TTC549 (cell line): Measurements from ENCODE around the gene TTC21A.

Experiments
- FAIRE-seq: peaks from 2 replicates; lab custom pipeline; 2012; peaks lifted over from hg19 to GRCh38; lab: Jason Lieb, UNC

TTC21A gene

GRCh38 chr3:39181408-39182335 lies 74.2 kb downstream of the TTC21A start:
- FAIRE-seq, result no peak

GRCh38 chr3:39183211-39184080 lies 76.0 kb downstream of the TTC21A start:
- no peak for FAIRE-seq

DNA sequence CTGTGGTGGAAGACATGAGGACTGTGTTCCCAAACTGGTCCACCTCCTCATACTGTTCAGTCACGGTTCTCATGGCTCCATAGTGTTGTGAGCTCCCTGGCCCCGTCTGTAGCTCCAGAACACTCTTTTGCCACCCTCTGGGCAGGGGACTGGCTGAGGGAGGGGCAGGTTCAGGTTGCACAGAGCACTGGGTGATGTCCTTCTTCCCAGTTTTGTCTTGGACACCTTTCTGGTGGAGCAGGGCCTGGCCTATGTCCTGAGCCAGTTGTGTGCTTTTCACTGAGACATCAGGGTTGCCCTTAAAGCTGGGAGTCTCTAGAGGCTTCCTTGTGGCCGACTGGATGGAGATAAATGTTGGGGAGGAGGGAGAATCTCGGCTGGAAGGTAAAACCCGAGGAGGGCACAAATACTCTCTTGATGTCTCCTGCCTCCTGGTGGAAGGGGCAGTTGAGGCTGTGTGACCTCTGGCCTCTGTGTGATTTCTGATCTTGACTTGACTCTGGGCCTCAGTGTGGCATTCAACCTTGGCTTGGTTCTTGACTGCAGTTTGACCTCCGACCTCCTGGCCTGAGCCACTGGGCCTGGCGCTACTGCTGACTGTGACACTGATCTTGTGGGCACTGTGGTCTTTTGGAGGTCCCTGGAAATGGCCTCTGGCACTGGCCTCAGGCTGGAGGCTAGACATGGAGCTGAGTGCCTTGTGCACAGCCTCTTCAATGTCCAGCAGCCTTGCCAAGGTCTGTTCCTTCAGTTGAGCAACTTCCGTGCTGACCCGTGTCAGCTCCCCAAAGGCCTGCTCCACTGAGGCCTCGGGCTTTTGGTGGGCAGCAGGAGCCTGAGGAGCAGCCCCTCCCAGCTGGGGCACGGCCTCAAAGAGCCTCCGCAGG lies 76.8 kb downstream of the TTC21A start:
- no peak for FAIRE-seq

DNA sequence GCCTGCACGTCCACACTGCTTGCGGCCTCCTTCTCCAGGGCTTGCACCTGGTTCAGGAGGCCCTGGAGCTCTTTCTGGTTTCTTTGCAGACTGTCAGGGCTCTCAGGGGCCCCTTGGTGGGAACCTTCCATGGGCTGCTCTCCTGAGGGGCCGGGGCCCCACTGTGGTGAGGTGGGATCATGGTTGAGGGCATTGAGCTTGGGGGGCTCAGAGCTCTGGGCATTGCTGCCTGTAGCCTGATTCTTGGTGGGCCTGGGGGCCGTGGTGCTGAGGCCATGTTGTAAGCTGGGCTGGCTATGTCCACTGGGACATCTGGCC lies 77.4 kb downstream of the TTC21A start:
- FAIRE-seq, result no peak

- FAIRE-seq, result no peak
These were observed 78.0 kb downstream of the TTC21A start for GRCh38 chr3:39185326-39185958.

DNA sequence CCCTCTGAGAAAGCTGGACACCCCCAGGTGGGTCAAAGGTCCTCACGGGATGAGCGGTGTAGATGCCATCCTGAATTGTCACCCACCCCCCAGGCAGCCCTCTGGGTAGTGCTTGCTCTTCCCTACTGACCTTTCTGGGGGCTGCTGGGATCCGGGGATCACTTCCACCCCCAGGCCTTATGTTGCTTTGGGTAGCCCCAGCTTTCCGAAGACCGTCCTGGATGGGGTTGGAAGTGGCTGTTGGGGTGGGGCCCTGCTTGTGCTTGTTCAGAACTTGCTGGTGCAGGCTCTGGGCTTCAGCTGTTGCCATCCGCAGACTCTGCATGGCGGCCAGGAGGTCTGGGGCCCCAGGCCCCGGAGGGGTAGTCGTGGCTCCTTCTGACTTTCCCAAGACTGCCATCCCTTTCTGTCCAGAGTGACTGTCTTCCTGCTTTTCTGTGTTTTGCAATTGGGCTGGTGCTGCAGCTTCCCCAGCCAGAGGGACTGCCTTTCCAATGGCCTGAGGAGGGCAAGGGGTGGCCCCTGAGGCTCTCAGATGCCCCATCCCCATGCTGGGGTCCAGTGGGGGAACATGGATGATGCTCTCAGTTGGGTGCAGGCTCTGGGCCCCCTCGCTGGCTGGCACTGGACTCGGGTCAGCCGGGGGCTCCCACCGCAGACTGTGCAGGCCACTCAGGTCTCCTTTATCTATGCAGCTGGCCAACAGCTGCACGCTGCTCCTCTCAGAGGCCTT lies 78.6 kb downstream of the TTC21A start:
- no peak for FAIRE-seq

- FAIRE-seq, result no peak
These were observed 79.2 kb downstream of the TTC21A start for GRCh38 chr3:39186692-39187151.

DNA sequence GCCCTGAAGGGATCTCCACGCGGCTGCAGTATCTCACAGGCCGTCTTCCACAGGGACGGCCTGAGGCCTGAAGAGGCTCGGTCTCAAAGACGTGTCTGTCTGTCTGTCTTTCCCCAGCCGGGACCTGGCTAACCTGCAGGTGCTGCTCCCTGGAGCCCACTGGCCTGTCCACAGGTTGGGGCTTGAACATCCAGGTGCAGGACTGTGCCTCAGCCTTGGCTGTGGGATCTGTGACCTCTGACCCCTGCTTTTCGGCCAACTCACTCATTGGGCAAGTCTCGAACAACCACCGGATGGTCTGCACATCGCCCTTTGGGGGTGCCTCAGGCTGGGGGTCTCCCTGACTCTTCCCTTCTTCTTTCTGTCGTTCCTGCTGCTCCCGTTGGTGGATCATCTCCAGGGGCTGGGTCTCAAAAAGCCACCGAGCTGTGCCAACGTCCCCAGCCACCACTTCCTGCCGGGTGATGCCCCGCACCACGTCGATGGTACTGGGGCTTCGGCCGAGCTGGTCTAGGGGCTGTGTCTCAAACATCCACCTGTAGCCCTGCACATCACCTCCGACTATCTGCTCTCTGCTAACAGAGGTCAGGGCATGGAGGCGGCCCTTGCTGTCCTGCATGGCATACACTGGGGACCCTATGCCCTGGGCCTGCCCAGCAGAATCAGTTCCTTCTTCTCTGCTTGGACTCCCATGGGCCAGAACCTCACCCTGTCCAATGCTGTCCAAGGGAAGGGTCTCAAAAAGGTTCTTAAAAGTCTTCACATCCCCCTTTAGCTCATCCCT lies 80.1 kb downstream of the TTC21A start:
- FAIRE-seq, result no peak
